ENCODE measurements around the gene LITAF. TPM values are rescaled to one million over a fixed set of nuclear protein-coding genes. Genes with fewer than 3 reads are reported as not detected.

Gene LITAF
- total RNA-seq: 72.3 and 80.6 TPM in 2 replicates

GRCh38 chr16:11586856-11587642, at the start of gene LITAF:
LITAF (minus strand) TSS chr16:11586919; CDS start chr16:11556730, 30,189 bp downstream.

Other genes starting within 250 kb of the LITAF start
- 3.1 and 5.7 TPM in 2 replicates for gene RMI2, start 241.5 kb downstream of the LITAF start, total RNA-seq
- 12.2 and 12.9 TPM in 2 replicates for gene SNN, start 81.5 kb upstream of the LITAF start, total RNA-seq
- gene TXNDC11, start 155.9 kb upstream of the LITAF start, total RNA-seq: 35.1 and 35.3 TPM in 2 replicates
- gene ZC3H7A, start 210.3 kb upstream of the LITAF start, total RNA-seq: 42.3 and 42.5 TPM in 2 replicates